ENCODE data around the gene DNAJC5G. TPM values are rescaled to one million over a fixed set of nuclear protein-coding genes. Genes with fewer than 3 reads are reported as not detected.
"Not testable (repeated sequence)": the region's sequence is repeated elsewhere in the genome, so short reads cannot be mapped to it uniquely, and the experiment has no call there.

Gene DNAJC5G
- total and polyA plus RNA-seq, 3 donors from 2014 or later = 37.4 to 65.0 (median 57.9) TPM

- Histone ChIP-seq H3K27ac (no peak overlapping the region), H3K27me3 (no peaks in the 10 kb centered on the region), H3K4me3 (no peak overlapping the region), H3K36me3 (ENCODE audit: low read depth, missing control alignments) (no peaks in the 10 kb centered on the region), H3K9me3 (no peaks in the 10 kb centered on the region), H3K4me1 (no peaks in the 10 kb centered on the region)
- intact Hi-C loops (cut with DNase I; ENCODE audit: low total_unique reads) = no loop called here
- 91 to 96% methylated on average over 8 of the region's 8 CpGs for WGBS, 2 donors
- TF ChIP-seq POLR2A (IDR thresholded peaks at IDR 0.05) (no peak), CTCF (IDR thresholded peaks at IDR 0.05) (no peak)
- no peak for DNase-seq
Measured at GRCh38 chr2:27294928-27295327, 19.7 kb downstream of the DNAJC5G start.

- WGBS, 2 donors = 71% methylated on average over 4 of the region's 4 CpGs
- intact Hi-C loops (cut with DNase I; ENCODE audit: low total_unique reads) = no loop called here
- Histone ChIP-seq H3K4me1 (no peaks in the 10 kb centered on the region), H3K36me3 (ENCODE audit: low read depth, missing control alignments) (no peaks in the 10 kb centered on the region), H3K27me3 (no peaks in the 10 kb centered on the region), H3K9me3 (no peaks in the 10 kb centered on the region), H3K27ac (no peak overlapping the region), H3K4me3 (no peak overlapping the region)
- TF ChIP-seq POLR2A (IDR thresholded peaks at IDR 0.05) = no peak
- no peak for TF ChIP-seq CTCF (IDR thresholded peaks at IDR 0.05)
- no peak for DNase-seq
Measured at GRCh38 chr2:27296481-27296880, 21.2 kb downstream of the DNAJC5G start.

- Histone ChIP-seq H3K27me3 (no peaks in the 10 kb centered on the region), H3K27ac (no peak overlapping the region), H3K9me3 (no peaks in the 10 kb centered on the region), H3K4me1 (no peaks in the 10 kb centered on the region), H3K4me3 (no peak overlapping the region), H3K36me3 (ENCODE audit: low read depth, missing control alignments) (no peaks in the 10 kb centered on the region)
- DNase-seq = no peak
- 89 to 90% methylated on average over 3 of the region's 3 CpGs for WGBS, 2 donors
- intact Hi-C loops (cut with DNase I; ENCODE audit: low total_unique reads) = no loop called here
- TF ChIP-seq CTCF (IDR thresholded peaks at IDR 0.05) = no peak
- no peak for TF ChIP-seq POLR2A (IDR thresholded peaks at IDR 0.05)
Measured at GRCh38 chr2:27297195-27297594, 22.0 kb downstream of the DNAJC5G start.

- Histone ChIP-seq H3K4me1 (no peaks in the 10 kb centered on the region), H3K36me3 (ENCODE audit: low read depth, missing control alignments) (no peaks in the 10 kb centered on the region), H3K9me3 (no peaks in the 10 kb centered on the region), H3K27ac (no peak overlapping the region), H3K27me3 (no peaks in the 10 kb centered on the region), H3K4me3 (no peak overlapping the region)
- TF ChIP-seq CTCF (IDR thresholded peaks at IDR 0.05) (no peak), POLR2A (IDR thresholded peaks at IDR 0.05) (no peak)
- WGBS, 2 donors = 84 to 88% methylated on average over 14 to 18 of the region's 18 CpGs
- DNase-seq = no peak
- intact Hi-C loops (cut with DNase I; ENCODE audit: low total_unique reads) = no loop called here
Measured at GRCh38 chr2:27298391-27299080, 23.3 kb downstream of the DNAJC5G start.

- not testable (repeated sequence) for H3K9me3 ChIP-seq; DNase-seq; H3K36me3 ChIP-seq (ENCODE audit: low read depth, missing control alignments); H3K4me1 ChIP-seq; H3K27ac ChIP-seq; H3K27me3 ChIP-seq; H3K4me3 ChIP-seq
- 89 to 94% methylated on average over 4 of the region's 4 CpGs for WGBS, 2 donors
- intact Hi-C loops (cut with DNase I; ENCODE audit: low total_unique reads) = loop anchor here (10.0 kb wide), 1 partner anchor 206 kb away; no protein-coding TSS in a partner anchor
Measured at GRCh38 chr2:27300606-27301005, 25.4 kb downstream of the DNAJC5G start.
